GM21360 (cell line): Measurements from ENCODE around the gene MISP3.

ENCODE experiments used
- ATAC-seq: cut with Tn5 transposase; IDR thresholded peaks from one replicate; pipeline ENCODE4 v1.9.1; 2021; ENCODE audit warnings: mild to moderate bottlenecking, moderate library complexity; ENCODE audit not compliant: unreplicated experiment

The MISP3 gene

GRCh38 chr19:14119146-14119545 lies 46.6 kb downstream of the MISP3 start:
- ATAC-seq, result no peak

DNA sequence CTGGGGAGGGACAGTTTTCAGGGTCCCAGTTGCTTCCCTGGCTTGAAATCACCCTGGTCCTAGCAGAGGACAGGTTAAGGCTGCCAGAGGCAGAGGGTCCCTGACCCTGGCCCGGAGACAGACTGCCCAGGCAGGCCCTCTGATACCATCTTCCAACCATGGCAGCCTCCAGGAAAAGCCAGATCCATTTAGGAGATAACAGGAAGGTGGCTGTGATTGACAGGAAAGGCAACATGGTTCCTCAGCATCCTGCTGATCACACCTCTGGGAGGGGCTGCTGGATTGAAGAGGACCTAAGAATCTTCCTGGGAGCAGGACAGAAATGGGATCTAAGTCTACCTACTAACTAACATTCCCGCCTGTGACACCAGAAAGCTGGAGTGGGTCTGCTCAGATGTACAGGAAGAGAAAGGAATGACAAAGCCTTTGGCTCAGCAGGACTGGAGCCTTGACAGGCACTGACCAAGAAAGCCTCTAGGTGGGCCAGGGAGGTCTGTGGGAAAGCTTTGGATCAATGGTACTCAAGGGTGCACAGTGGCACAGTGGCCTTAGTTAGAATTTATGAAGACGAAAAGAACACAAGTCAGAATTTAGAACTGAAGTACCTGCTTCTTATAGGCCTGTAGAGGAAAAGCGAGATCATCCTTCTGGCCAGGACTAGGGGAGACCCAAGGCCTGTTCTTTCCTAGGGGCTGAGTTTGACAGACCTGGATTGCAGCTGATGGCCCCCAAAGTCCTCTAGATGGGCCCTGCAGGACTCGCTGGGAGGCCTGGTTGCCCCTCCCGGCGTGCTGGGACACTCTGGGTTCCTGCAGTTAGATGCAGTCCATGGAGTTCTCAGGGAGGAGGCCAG lies 47.3 kb downstream of the MISP3 start:
- ATAC-seq, result no peak

DNA sequence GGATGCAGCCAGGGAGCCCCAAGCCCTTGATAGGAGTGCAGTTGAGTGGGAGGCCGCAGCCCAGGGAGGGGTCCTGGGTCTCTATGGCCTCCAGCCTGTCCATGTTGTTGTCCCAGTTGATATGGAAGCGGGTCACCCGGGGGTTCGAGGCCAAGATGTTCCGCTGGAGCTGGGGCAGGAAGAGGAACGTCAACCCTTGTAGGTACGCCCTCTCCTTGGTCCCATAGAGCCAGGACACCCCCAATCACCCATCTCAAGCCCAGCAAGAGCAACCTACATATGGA lies 47.9 kb downstream of the MISP3 start:
- no peak for ATAC-seq

DNA sequence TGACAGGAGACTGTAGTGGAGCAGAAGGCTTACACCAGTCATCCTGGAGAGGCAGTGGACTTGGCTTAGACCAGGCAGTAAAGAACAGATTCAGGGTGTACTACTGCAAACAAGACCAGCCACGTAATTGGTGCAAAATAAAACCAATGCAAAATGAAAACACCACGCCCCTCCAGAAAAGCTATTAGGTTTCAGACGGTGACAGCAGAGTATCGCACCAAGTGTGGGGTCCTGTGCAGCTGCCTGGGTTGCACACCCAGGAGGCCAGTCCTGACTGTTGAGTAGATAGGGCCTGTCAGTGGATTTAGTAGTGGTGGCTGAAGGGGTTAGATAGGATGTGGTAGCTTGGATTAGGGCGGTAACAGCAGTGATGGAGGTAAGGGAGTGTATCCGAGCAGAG lies 50.3 kb downstream of the MISP3 start:
- no peak for ATAC-seq
